HG02623 (cell line): ENCODE measurements around the gene MCM9.

Source experiments
- ATAC-seq: cut with Tn5 transposase; IDR thresholded peaks from one replicate; pipeline ENCODE4 v1.9.1; 2021; ENCODE audit warnings: moderate library complexity; ENCODE audit not compliant: unreplicated experiment

MCM9 gene

GRCh38 chr6:118934461-118935330, at the start of gene MCM9:
Gene MCM9, minus strand, starts transcription at chr6:118935159. Its CDS starts 3,436 bp downstream, at chr6:118931723.
- peak; percentile 95 for ATAC-seq

DNA sequence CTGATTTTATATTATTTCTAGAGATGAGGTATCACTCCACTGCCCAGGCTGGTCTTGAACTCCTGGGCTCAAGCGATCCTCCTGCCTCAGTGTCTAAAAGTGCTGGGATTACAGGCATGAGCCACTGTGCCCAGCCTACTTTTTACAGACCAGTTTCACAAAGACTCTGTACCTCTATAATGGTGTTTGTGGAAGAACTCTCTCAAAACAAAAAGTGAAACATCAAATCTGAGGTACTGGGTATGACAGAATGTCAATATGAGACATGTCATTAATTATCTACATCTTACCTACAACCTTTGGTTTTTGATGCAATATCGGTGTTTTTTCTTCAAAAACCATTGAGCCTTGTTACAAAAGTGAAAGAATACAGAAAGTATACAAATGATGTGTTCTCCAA, 49.4 kb upstream of the MCM9 start:
- ATAC-seq = peak; percentile 47

- no peak for ATAC-seq
These were observed 47.6 kb upstream of the MCM9 start for GRCh38 chr6:118982575-118982911.

DNA sequence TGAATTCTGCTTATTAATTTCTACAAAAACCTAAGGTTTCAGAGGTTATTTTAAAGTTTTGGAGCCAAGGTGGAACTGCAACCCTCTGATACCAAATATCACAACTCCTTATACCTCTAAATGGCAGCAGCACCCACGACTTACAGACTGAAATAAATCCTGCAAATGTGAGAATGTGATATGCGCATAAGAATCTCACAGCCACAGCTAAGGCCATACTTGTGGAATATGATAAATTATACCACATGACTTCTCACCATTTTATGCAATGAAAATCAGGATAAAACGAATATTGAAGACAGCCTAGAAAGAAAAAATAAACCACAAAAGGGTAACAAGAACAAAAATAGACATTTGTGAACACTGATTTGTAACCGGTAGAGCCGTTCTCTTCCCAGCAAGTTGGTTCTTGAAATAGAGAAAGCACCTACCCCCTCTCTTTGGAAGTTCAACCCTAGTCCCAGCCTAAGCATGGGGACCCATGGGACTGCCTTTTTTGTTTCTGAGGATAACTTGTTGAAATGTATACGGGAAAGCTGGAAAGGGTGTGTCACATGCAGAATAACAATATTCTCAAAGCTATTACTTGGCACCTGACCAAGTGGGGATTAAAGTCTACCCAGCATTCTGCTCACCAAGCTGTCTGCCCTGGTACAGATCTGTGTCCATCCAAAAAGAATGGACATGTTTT, 47.1 kb upstream of the MCM9 start:
- no peak for ATAC-seq

- ATAC-seq = no peak
These were observed 45.1 kb upstream of the MCM9 start for GRCh38 chr6:118980063-118980462.

GRCh38 chr6:118974790-118975189, 39.8 kb upstream of the MCM9 start:
- no peak for ATAC-seq

- no peak for ATAC-seq
These were observed 36.7 kb upstream of the MCM9 start for GRCh38 chr6:118971682-118972081.

- ATAC-seq = no peak
These were observed 35.9 kb upstream of the MCM9 start for GRCh38 chr6:118970866-118971265.

DNA sequence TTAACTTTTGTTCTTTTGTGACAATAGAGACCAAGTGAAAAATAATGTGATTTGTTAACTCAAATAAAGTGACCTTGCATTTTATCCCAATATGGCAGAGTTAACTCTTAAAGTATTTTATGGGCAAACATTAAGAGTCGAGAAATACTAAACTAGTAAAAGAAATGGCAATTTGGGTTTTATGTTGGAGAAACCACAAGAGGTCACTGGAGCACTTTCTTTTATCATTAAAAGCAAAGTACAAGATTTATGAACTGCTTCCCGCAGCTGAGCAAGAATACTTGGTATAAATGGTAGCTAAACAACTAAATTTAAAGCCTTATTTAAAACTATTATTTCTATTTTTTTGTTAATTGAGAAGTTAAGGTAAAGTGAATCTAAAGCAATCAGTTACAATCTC, 33.5 kb upstream of the MCM9 start:
- ATAC-seq = no peak

DNA sequence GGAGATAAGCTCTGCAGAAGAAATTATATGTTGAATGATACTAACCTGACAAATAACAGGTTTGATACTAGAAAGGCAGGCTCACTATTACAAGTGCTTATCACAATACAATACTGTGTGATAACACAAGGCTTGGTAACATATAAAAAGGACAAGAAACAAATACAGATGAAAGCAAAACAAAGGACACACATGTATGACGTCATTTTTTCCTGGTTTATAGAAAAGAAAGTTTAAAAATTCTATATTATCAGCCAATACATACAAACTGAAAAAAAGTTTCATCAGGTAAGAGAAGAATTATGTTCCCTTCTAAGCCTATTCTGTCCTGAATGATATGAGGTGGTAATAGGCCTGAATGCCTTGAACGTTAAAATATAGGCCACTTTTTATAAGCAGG, 32.3 kb upstream of the MCM9 start:
- ATAC-seq = no peak

- ATAC-seq = no peak
These were observed 30.9 kb upstream of the MCM9 start for GRCh38 chr6:118965843-118966370.

- no peak for ATAC-seq
These were observed 30.4 kb upstream of the MCM9 start for GRCh38 chr6:118965371-118965770.

GRCh38 chr6:118963003-118963402, 28.0 kb upstream of the MCM9 start:
- no peak for ATAC-seq

- ATAC-seq = no peak
These were observed 24.9 kb upstream of the MCM9 start for GRCh38 chr6:118959903-118960302.

- ATAC-seq = no peak
These were observed 18.4 kb upstream of the MCM9 start for GRCh38 chr6:118953391-118953790.

DNA sequence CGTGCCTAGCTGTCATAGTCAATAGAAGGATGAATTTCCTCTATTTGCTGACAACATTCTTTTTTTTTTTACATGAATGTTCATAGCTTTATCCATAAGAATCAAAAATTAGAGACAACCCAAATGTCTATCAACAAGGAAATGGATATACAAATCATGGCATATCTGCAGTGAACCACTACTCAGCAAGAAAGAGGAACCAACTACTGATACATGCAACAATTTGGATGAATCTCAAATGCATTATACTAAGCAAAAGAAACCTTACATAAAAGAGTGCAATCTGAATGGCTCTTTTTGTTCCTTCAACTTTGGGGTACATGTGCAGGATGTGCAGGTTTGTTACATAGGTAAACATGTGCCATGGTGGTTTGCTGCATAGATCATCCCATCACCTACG, 17.7 kb upstream of the MCM9 start:
- ATAC-seq = no peak

DNA sequence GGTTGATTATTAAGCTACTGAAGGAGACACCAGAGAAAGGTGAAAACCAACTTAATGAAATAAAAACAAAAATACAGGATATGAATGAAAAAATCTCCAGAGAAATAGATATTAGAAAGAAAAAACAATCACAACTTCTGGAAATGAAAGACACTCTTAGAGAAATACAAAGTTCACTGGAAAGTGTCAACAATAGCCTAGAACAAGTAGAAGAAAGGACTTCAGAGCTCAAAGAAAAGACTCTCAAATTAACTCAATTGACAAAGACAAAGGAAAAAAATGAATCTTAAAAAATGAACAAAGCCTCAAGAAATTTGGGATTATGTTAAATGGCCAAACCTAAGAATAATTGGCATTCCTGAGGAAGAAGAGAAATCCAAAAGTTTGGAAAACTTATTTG, 10.3 kb upstream of the MCM9 start:
- ATAC-seq = no peak

GRCh38 chr6:118940770-118941169, 5.8 kb upstream of the MCM9 start:
- no peak for ATAC-seq

- ATAC-seq = no peak
These were observed 4.7 kb upstream of the MCM9 start for GRCh38 chr6:118939683-118940082.

DNA sequence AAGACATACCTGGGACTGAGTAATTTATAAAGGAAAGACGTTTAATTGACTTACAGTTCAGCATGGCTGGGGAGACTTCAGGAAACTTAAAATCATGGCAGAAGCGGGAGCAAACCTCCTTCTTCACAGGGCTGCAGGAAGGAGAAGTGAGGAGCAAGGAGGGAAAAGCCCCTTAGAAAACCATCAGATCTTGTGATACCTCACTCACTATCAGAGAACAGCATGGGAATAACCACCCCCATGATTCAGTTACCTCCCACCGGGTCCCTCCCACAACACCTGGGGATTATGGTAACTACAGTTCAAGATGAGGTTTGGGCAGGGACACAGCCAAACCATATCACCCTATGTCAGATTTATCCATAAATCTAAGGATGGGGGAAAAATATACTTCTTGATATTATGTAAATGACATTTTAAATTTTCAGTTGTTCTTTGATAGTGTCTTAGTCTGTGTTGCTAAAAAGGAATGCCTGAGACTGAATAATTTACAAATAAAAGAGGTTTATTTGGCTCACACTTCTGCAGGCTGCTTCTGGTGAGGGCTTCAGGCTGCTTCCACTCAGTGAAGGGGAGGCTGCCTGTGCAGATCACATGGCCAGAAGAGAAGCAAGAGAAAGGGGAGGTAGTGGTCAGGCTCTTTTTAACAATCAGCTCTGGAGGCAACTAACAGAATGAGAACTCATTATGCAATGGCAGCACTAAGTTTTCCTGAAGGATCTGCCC, 1.2 kb upstream of the MCM9 start:
- ATAC-seq = no peak

- peak; percentile 5 for ATAC-seq
These were observed 341 bp upstream of the MCM9 start for GRCh38 chr6:118935331-118935668.
